Activated naive CD8-positive, alpha-beta T cell treated with anti-CD3 and anti-CD28 coated beads, Interleukin-2, amount 50 U/mL, for 16 hours (primary cell): ENCODE results near the gene CRISP1.
"Not testable (repeated sequence)": the region's sequence is repeated elsewhere in the genome, so short reads cannot be mapped to it uniquely, and the experiment has no call there.

Experiments used
- DNase-seq: peaks from one replicate; pipeline ENCODE4 v3.0.0-alpha.2; 2020; ENCODE audit warnings: low read depth, low spot score

CRISP1 gene

GRCh38 chr6:49866485-49866943 is at the start of gene CRISP1:
Gene CRISP1 (minus strand): TSS chr6:49866535. CDS start chr6:49857400, 9,135 bp downstream.
- DNase-seq = no peak

GRCh38 chr6:49915035-49915434 is 48.7 kb upstream of the CRISP1 start:
- DNase-seq = no peak

- no peak for DNase-seq
These were observed 47.5 kb upstream of the CRISP1 start for GRCh38 chr6:49913636-49914375.

DNA sequence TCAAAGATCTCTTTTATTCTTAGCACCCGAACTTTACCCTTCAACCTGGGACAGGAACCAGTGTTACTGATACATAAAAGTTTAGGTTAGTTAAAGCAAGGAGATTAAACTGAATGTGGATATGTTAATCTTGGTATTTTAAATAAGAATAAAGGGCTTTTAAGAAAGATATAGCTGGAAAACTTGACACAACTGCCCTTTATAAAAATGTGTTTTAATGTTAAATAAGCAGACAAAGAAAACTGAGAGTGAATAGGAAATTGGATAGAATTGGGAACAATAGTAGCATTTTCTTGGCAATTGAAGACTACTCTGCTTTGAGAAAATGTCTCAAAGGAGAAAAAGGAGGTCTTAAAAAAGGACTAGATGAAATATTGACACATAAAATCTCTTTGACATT is 45.9 kb upstream of the CRISP1 start:
- no peak for DNase-seq

DNA sequence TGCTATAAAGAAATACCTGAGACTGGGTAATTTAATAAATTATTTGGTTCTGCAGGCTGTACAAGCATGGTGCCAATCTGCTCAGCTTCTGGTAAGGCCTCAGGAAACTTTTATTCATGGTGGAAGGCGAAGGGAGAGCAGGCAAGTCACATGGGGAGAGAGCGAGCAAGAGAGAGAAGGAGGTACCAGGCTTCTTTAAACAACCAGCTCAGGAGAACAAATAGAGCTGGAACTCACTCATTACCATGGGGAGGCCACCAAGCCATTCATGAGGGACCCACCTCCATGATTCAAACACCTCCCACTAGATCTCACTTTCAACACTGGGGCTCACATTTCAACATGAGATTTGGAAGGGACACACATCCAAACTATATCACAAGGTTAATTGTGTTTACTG is 44.9 kb upstream of the CRISP1 start:
- DNase-seq = no peak

DNA sequence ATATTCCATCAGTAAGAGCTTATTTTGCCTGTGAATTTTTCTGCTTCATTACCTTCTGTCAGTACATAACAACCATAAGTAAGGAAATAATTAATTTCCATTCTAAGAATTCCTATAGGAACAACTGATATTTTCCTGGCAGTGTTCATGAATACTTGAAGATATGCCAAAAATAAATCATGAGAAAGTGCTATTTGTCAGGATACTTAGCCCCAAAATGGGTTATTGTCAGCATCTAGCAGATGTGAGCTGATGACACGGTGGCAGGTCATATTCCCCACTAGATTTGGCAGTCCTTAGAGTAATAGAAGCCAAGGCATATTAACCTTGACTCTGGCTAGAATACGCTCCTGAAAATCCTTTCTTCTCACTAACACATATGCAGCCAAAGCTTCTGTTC is 43.2 kb upstream of the CRISP1 start:
- no peak for DNase-seq

DNA sequence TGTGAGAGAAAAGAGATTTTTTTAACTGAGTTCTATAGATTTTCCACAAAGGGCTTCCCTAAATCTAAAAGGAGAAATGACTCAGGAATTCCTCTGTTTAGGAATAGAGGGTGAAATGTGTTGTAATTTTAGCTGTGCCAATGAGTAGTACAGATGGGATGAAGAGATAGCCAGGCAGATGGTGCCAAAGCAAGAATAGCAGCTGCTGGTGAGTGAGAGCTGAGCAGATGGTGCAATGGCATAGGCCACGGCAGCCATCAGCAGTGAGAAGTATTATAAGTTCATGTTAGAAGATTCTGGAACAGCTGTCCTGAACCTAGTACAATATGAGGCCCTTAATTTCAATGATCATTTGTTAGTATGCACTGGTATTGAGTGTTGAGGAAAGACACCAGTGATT is 40.2 kb upstream of the CRISP1 start:
- no peak for DNase-seq

DNA sequence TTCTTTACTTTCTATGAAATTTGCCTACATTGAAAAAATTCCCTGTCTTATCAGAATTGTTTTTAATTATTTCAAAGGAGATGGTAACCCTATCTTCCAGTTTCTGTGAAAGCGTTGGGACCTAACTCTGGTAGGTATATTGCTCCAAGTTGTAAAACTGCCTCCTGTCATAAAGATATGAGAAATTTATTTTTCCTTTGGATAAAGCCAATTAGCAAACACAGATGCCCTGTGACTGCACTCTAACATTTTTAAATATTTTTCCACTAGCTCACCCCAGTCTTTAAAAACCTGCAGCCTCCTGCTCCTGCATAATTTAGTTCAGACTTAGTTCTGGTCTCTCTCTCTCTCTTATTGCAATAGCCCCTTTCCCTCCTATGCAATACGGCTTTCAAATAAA is 39.0 kb upstream of the CRISP1 start:
- DNase-seq = no peak

GRCh38 chr6:49902856-49903255 is 36.5 kb upstream of the CRISP1 start:
- no peak for DNase-seq

GRCh38 chr6:49898904-49899566 is 32.7 kb upstream of the CRISP1 start:
- no peak for DNase-seq

GRCh38 chr6:49895553-49895952 is 29.2 kb upstream of the CRISP1 start:
- DNase-seq = not testable (repeated sequence)

DNA sequence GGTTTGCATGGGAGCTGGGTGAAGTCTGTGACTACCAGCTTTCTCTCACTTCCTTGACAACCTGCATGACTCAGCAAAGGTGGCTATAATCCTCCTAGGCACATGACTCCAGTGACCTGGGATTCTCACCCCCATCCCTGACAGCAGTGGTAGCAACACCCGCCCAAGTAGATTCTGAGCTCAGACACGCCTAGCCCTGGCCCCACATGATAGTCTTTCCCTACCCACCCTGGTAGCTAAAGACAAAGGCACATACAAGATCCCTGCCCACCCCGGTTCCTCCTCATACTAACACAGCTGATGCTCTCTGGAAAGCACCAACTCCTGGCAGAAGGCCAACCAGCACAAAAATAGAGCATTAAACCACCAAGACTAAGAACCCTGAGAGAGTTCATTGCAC is 25.9 kb upstream of the CRISP1 start:
- DNase-seq = no peak

DNA sequence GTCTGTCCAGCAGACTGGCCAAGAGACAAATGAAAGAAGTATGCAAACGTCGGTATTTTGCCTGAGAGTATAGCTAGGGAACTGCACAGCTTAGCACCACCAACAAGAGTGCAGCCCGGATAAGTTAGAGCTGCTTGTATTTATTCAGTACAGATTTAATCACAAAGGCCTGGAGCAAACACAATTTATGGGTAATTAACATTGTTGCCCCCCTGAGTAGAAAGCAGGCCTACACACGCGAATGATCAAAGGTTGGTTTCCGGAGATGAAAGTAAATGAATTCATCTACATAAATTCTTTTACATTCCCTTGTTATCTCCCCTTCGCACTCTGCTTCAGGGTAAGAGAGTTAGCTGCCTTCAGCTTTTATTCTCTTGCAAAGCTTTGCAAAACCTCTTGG is 24.7 kb upstream of the CRISP1 start:
- no peak for DNase-seq

GRCh38 chr6:49888742-49889431 is 22.6 kb upstream of the CRISP1 start:
- no peak for DNase-seq

DNA sequence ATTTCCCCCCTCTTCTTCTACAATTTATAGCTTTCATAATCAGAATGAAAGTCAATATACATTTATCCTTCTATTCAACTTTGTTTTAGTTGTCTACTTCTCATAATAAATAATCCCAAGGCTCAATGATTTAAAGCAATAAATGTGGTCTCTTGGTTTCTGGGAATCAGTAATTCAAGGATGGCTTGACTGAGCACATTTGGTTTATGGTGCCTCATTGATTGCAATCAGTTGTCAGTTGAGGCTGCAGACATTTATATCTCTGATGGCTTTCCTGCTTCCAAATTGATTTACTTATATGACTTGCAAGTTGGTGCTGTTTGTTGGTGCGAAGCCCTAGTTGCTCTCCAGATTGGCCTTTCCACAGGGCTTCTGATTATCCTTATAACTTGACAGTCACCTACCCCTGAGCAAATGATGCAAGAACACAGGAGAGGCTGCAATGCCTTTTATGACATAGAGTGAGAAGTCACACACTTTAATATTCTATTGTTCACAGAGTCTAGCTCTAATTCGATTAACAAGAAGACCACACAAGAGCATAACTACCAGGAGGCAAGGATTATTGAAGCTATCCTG is 2.7 kb upstream of the CRISP1 start:
- no peak for DNase-seq

DNA sequence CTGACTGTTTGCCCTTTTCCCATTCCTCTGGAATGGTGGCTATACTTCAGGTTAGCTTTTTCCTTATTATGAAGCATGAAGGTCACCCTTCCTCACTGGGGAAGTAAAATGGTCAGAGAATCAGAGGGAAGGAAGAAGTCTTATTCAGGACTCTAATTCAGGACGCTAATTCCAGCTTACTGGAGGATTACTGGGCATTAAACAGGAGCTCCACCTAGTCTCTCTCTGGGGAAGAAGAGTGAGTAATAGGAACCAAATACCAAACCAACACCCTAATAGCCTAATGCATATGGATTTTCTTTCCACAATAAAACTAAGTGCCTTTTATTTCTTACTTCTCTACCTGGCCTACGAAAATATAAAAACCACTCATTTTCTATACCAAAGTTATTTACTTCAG is 10.1 kb downstream of the CRISP1 start:
- DNase-seq = no peak

- DNase-seq = no peak
These were observed 11.1 kb downstream of the CRISP1 start for GRCh38 chr6:49855221-49855620.

DNA sequence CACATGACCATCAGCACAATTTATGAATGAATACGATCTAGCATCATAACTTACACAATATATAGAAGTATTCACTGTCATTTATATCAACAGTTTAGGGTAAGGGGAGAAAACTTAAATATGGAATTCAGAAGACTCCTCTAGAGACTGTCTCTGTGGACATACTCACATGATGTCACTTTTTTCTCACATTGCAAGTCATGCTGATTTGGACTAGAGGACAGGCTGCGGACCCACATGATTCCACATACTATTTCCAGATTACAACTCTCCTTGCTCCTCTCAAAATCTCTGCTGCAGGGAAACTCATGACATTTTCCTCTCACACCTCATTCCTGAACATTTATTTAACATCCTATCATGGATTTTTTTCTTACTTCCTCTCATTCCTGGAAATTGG is 13.4 kb downstream of the CRISP1 start:
- DNase-seq = no peak

DNA sequence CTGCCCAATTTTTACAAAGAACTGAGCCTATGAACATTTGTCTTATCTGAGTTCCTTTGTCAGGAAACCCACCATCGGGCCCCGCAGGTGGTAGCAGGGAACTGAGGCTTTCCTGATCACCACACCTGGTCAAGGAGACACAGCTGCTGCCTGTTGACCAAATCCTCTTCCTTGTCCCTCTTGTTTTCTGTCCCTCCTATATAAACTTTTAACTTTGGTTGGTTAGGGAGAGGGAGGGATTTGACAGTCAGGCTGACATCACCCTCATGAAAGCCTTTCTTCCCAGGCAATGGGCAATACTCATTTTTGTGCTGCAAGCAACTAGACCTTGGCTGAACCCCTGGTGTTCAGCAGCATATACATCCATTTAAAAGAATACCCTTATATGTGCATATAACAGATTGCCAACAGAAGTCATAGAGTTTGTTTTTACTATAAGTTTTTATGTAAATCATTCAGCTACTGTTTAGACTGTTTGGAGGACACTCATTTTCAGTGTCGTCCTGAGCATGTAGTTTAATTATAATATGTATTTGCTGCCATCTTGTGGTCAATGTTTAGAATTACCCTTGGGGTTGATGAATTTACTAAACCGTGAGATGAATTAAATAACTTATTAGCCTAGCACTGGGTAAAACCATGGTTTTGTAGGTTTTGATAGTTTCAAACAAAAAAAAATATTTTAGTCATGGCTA is 17.0 kb downstream of the CRISP1 start:
- no peak for DNase-seq

- DNase-seq = no peak
These were observed 18.7 kb downstream of the CRISP1 start for GRCh38 chr6:49847673-49848072.

DNA sequence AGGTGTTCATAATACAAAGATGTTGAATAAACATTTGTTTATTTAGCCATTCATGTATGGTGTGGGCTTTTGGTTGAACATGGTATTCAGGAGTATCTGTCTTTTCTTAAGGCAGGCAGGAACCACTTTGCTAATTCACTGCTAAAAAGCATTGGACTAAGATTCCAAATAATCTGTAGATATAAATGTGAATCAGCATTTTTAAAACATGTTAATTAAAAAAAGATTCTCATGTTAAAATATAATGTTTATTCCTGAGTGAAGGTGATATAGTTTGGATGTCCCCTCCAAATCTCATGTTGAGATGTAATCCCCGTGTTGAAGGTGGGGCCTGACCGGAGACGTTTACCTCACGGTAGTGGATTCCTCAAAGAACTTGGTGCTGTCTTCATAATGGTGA is 19.3 kb downstream of the CRISP1 start:
- DNase-seq = no peak

DNA sequence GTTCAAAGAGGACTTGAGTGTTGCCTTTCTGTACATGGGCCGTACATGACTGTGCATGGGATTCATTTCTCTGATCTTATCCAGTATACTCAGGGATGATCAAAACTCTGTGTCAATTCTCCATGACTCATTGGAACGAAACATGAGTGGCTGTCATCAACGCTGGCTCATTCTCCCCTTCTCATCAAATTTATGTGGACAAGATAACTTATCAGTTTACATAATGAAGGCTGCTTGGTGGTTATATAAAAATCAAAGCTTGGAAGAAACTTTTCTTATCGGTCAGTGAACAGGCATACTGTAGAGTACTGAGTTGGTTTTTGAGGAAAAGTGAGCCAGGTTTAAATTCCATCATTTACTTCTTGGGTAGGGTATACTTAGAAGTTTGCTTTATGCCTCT is 24.9 kb downstream of the CRISP1 start:
- DNase-seq = no peak
